ENCODE data around the gene NAV1. TPM values are rescaled to one million over a fixed set of nuclear protein-coding genes. Genes with fewer than 3 reads are reported as not detected.
A peak's percentile ranks its signal among the peaks of the same experiment; 100 is the strongest.

The NAV1 gene
- total and polyA plus RNA-seq, 2 donors (not counting 3 experiments of a cell fraction or from before 2014, with no cell fraction given): 19.9 to 138 TPM

- no peak overlapping the region for H3K9ac ChIP-seq (replicated peaks; ENCODE audit: extremely low read depth, insufficient read depth, low read length)
- H3K4me2 ChIP-seq (ENCODE audit: insufficient read depth, low read length): peak overlapping the region; percentile 26
- ChIA-PET CTCF (interaction anchor here (0.8 to 10.8 kb wide), 7 partner anchors 11 to 237 kb away, joined by 3 to 236 read pairs (median 7); partner anchors contain the start of gene NAV1), POLR2A (no interaction called here)
- FAIRE-seq (peak; percentile 61), DNase-seq (ENCODE audit: low read depth, low spot score) (no peak)
- H3K79me2 ChIP-seq (ENCODE audit: control insufficient read depth, insufficient read depth, low read length): peaks cover 97% of the 10 kb centered on the region
- intact Hi-C loops (cut with micrococcal nuclease) (loop anchor here (1.0 to 5.0 kb wide), 2 partner anchors 13 to 73 kb away; no protein-coding TSS in a partner anchor), dilution Hi-C loops (cut with MboI; ENCODE audit: extremely low pct_ligation_motif_present, low sequenced_read_pairs) (loop anchor here (25.0 kb wide), 1 partner anchor 157 kb away; no protein-coding TSS in a partner anchor)
- no TSS peak for BruUV-seq (replicated peaks)
- H2AFZ ChIP-seq (ENCODE audit: low read depth, low read length): no peak overlapping the region
- H3K27ac ChIP-seq (ENCODE audit: insufficient read depth, low read depth, low read length): peak overlapping the region; percentile 76
- peaks cover 61% of the 10 kb centered on the region for H3K4me1 ChIP-seq (ENCODE audit: control insufficient read depth, extremely low read depth, insufficient read depth, low read length)
- no peaks in the 10 kb centered on the region for H3K27me3 ChIP-seq (ENCODE audit: control insufficient read depth in 2 of 2, insufficient read depth in 2 of 2, low read length in 2 of 2)
- no peaks in the 10 kb centered on the region for H4K20me1 ChIP-seq (replicated peaks; ENCODE audit: control insufficient read depth, extremely low read depth, insufficient read depth, low read length)
- H3K9me3 ChIP-seq (replicated peaks; ENCODE audit: control insufficient read depth, insufficient read depth, low read length): no peaks in the 10 kb centered on the region
- TF ChIP-seq GATA2 (IDR thresholded peaks at IDR 0.05; ENCODE audit: insufficient read depth, insufficient read length, low read depth, low read length) (no peak), POLR2AphosphoS5 (IDR thresholded peaks at IDR 0.05; ENCODE audit: insufficient read depth, low read depth, low read length) (no peak), EZH2 (IDR thresholded peaks at IDR 0.05; ENCODE audit: borderline replicate concordance, low read depth, low read length, severe bottlenecking) (no peak), MYC (IDR thresholded peaks at IDR 0.05; ENCODE audit: low read depth, low read length) (no peak), MAX (IDR thresholded peaks at IDR 0.05; ENCODE audit: insufficient read depth, insufficient read length) (no peak), POLR2A (IDR thresholded peaks at IDR 0.05; ENCODE audit: low read depth, low read length) (no peak), FOS (IDR thresholded peaks at IDR 0.05; ENCODE audit: borderline replicate concordance, insufficient read depth, low read length) (no peak), JUN (IDR thresholded peaks at IDR 0.05; ENCODE audit: borderline replicate concordance, insufficient read depth, insufficient read length, low read depth) (no peak), CTCF (IDR thresholded peaks at IDR 0.05; ENCODE audit: extremely low read depth in 1 of 2, insufficient read depth in 1 of 2, low read depth in 1 of 2, low read length in 2 of 2) (no peak)
- no peaks in the 10 kb centered on the region for H3K9me1 ChIP-seq (replicated peaks; ENCODE audit: control insufficient read depth, extremely low read depth, insufficient read depth, low read length)
- no peaks in the 10 kb centered on the region for H3K36me3 ChIP-seq (ENCODE audit: control insufficient read depth in 2 of 2, extremely low read depth in 1 of 2, insufficient read depth in 2 of 2, low read length in 2 of 2)
- H3K4me3 ChIP-seq (replicated peaks in 1 of 3; ENCODE audit: insufficient read depth in 1 of 3, low read depth in 1 of 3, low read length in 3 of 3): no peak overlapping the region
Observed at GRCh38 chr1:201554789-201555592, 16.1 kb downstream of the NAV1 start.
